GM12878 (cell line): ENCODE results near the gene PRKN. TPM values are rescaled to one million over a fixed set of nuclear protein-coding genes. Genes with fewer than 3 reads are reported as not detected.

Experiments
- ATAC-seq: fragments of 200-7000 bp; cut with Tn5 transposase; 3 replicates; pipeline ENCODE4 v1.9.1; 2020; ENCODE audit warnings: mild to moderate bottlenecking, moderate library complexity
- BruUV-seq: library from RNA; stranded (reverse); fragments of 400-500 nt; replicated peaks from 2 replicates; lab custom pipeline; 2021; lab: Mats Ljungman, UMichigan
- CTCF ChIA-PET: fragments of 300-600 bp; sonication (Branson Sonifier 250); formaldehyde crosslinking; extraction: SDS; loops from one replicate; lab custom pipeline; 2021; ENCODE audit warnings: inconsistent platforms; lab: Yijun Ruan, JAX
- POLR2A ChIA-PET: fragments of 350-600 bp; formaldehyde crosslinking; extraction: SDS; loops from one replicate; lab custom pipeline; 2021; ENCODE audit warnings: inconsistent platforms; lab: Charles Lee
- RAD21 ChIA-PET: fragments of 300-600 bp; sonication (Branson Sonifier 250); formaldehyde crosslinking; loops from one replicate; lab custom pipeline; 2023; ENCODE audit warnings: antibody characterized with exemption; ENCODE audit not compliant: unreplicated experiment; lab: Charles Lee
- SMC1A ChIA-PET: fragments of 300-600 bp; sonication (Branson Sonifier 250); formaldehyde crosslinking; loops from one replicate; lab custom pipeline; 2023; ENCODE audit not compliant: unreplicated experiment, uncharacterized antibody; lab: Charles Lee
- DNase-seq: peaks from one replicate; pipeline ENCODE4 v3.0.0-alpha.2; 2011; ENCODE audit warnings: low read depth, low spot score
- FAIRE-seq: peaks from 3 replicates; lab custom pipeline; 2011; peaks lifted over from hg19 to GRCh38; lab: Jason Lieb, UNC
- H2AFZ ChIP-seq: 2 replicates; pipeline ENCODE4 v1.6.0; 2011; ENCODE audit warnings: low read depth, low read length, control low read depth; ENCODE audit not compliant: control insufficient read depth
- H3K27ac ChIP-seq: 2 replicates; pipeline ENCODE4 v1.5.1; 2011; ENCODE audit warnings: control low read depth; ENCODE audit not compliant: control insufficient read depth, insufficient read depth
- H3K27me3 ChIP-seq, 2 experiments: replicated peaks in 1 of 2; 2 replicates each; pipeline versions ENCODE4 v1.6.0 to v1.6.1; 2011; ENCODE audit warnings: low read length in 1 of 2; ENCODE audit not compliant: control insufficient read depth in 2 of 2, insufficient read depth in 2 of 2
- H3K36me3 ChIP-seq, 2 experiments: 2 replicates each; pipeline ENCODE4 v1.5.1; 2011; ENCODE audit warnings: low read length in 1 of 2; ENCODE audit not compliant: control insufficient read depth in 2 of 2, insufficient read depth in 2 of 2
- H3K4me1 ChIP-seq: 2 replicates; pipeline ENCODE4 v1.6.1; 2011; ENCODE audit warnings: mild to moderate bottlenecking, low read length, moderate library complexity, mixed read lengths; ENCODE audit not compliant: control insufficient read depth, insufficient read depth
- H3K4me2 ChIP-seq: 2 replicates; pipeline ENCODE4 v1.6.0; 2011; ENCODE audit warnings: control low read depth; ENCODE audit not compliant: control insufficient read depth, insufficient read depth
- H3K4me3 ChIP-seq: fragments of 200-600 bp; sonication (generic); 2 replicates; pipeline ENCODE4 v1.5.1; 2016
- H3K79me2 ChIP-seq: 2 replicates; pipeline ENCODE4 v1.6.0; 2011; ENCODE audit warnings: low read length; ENCODE audit not compliant: control insufficient read depth, insufficient read depth
- H3K9ac ChIP-seq: 2 replicates; pipeline ENCODE4 v1.8.0; 2011; ENCODE audit warnings: low read length, control low read depth, mixed read lengths; ENCODE audit not compliant: control insufficient read depth, insufficient read depth
- H3K9me3 ChIP-seq: replicated peaks from 3 replicates; pipeline ENCODE4 v1.5.1; 2011; ENCODE audit warnings: mild to moderate bottlenecking, low read length; ENCODE audit not compliant: control insufficient read depth, insufficient read depth
- H4K20me1 ChIP-seq: 2 replicates; pipeline ENCODE4 v1.6.0; 2011; ENCODE audit not compliant: control insufficient read depth, insufficient read depth
- ASH2L ChIP-seq: fragments of 300-600, 200-600 bp; sonication (generic); IDR thresholded peaks from 2 replicates; pipeline ENCODE4 v1.6.1; 2017; ENCODE audit warnings: low read depth, mild to moderate bottlenecking, borderline replicate concordance
- ATF7 ChIP-seq: fragments of 450-650 bp; IDR thresholded peaks from 2 replicates; pipeline ENCODE4 v1.6.1; 2016; ENCODE audit warnings: low read depth, mild to moderate bottlenecking
- E2F8 ChIP-seq: fragments of 450-650 bp; IDR thresholded peaks from 2 replicates; pipeline ENCODE4 v1.6.1; 2018; ENCODE audit warnings: mild to moderate bottlenecking, low read depth, moderate library complexity; ENCODE audit not compliant: partially characterized antibody
- EED ChIP-seq: sonication (generic); IDR thresholded peaks from 2 replicates; pipeline ENCODE4 v1.6.1; 2016; ENCODE audit warnings: antibody characterized with exemption, low read depth
- FOXK2 ChIP-seq: fragments of 450-650 bp; IDR thresholded peaks from 2 replicates; pipeline ENCODE4 v1.6.1; 2017; ENCODE audit warnings: mild to moderate bottlenecking, moderate library complexity
- HCFC1 ChIP-seq: fragments of 150-350 bp; IDR thresholded peaks from 2 replicates; pipeline ENCODE4 v1.6.1; 2014; ENCODE audit warnings: low read length
- HDGF ChIP-seq: fragments of 450-650 bp; IDR thresholded peaks from 2 replicates; pipeline ENCODE4 v1.6.1; 2016; ENCODE audit warnings: antibody characterized with exemption
- JUND ChIP-seq: IDR thresholded peaks from 2 replicates; pipeline ENCODE4 v1.6.1; 2012; ENCODE audit warnings: low read depth, mild to moderate bottlenecking, low read length, improper control_type of control experiment, moderate library complexity
- MYB ChIP-seq: fragments of 150-350 bp; IDR thresholded peaks from 2 replicates; pipeline ENCODE4 v1.6.1; 2014; ENCODE audit warnings: mild to moderate bottlenecking, low read depth, low read length, borderline replicate concordance
- MYC ChIP-seq: IDR thresholded peaks from 2 replicates; pipeline ENCODE4 v1.6.1; 2011; ENCODE audit warnings: mild to moderate bottlenecking, low read length, moderate library complexity, inconsistent platforms; ENCODE audit not compliant: insufficient read depth, insufficient replicate concordance, insufficient read length, severe bottlenecking
- NR2F1 ChIP-seq: fragments of 450-650 bp; conservative IDR thresholded peaks from 2 replicates; pipeline ENCODE4 v1.6.1; 2017; ENCODE audit warnings: mild to moderate bottlenecking
- POLR2AphosphoS5 ChIP-seq: IDR thresholded peaks from 2 replicates; pipeline ENCODE4 v1.6.1; 2011; ENCODE audit warnings: mild to moderate bottlenecking, low read length, inconsistent platforms
- TCF12 ChIP-seq: IDR thresholded peaks from 2 replicates; pipeline ENCODE4 v1.6.1; 2011; ENCODE audit warnings: low read depth, mild to moderate bottlenecking, low read length
- TCF7 ChIP-seq: IDR thresholded peaks from 2 replicates; pipeline ENCODE4 v1.6.1; 2014; ENCODE audit warnings: antibody characterized with exemption, borderline replicate concordance
- ZNF274 ChIP-seq: IDR thresholded peaks from one replicate; pipeline ENCODE4 v1.8.0; 2011; ENCODE audit not compliant: insufficient read length, insufficient read depth
- ZZZ3 ChIP-seq: IDR thresholded peaks from 2 replicates; pipeline ENCODE4 v1.6.1; 2011; ENCODE audit warnings: low read depth; ENCODE audit not compliant: control insufficient read depth, insufficient read length
- WGBS: methylation state at CpG from one replicate; pipeline ENCODE4 v1.1.6; 2016; ENCODE audit warnings: low lambda C conversion rate; ENCODE audit not compliant: insufficient replicate concordance, insufficient coverage; ENCODE audit errors: missing lambda C conversion rate; 5-methylcytosine and 5-hydroxymethylcytosine counted together
- in situ Hi-C: fragments of 300-500 bp; cut with MboI; formaldehyde crosslinking; loops from 9 replicates; pipeline ENCODE4 v1.14.3; 2018; ENCODE audit warnings: mixed read lengths
- intact Hi-C: fragments of 100-400 bp; cut with micrococcal nuclease; formaldehyde crosslinking; loops from one replicate; pipeline ENCODE4 v1.14.2; 2022; ENCODE audit not compliant: unreplicated experiment
- polyA plus RNA-seq, 11 experiments: library from polyadenylated mRNA; depleted of rRNA in 4 of 11; unstranded in 6 of 11; stranded (reverse) in 5 of 11; fragments of >200 nt; fragmentation: Nextera tagmentation in 4 of 11; fragmentation: Illumina TruSeq in 1 of 11; extraction: Ambion mirVana in 4 of 11; extraction: Trizol in 1 of 11; gene quantifications; 1 replicate in 1 of 11; 2 replicates in 10 of 11; pipeline versions ENCODE4 v1.2.1 to v1.2.3, GENCODE V29; 2011 to 2016; ENCODE audit warnings: inconsistent platforms in 2 of 11, missing spikeins in 2 of 11, low read depth in 1 of 11
- total RNA-seq, 4 experiments: library from RNA; depleted of rRNA in 3 of 4; stranded (reverse); fragments of >200 nt in 3 of 4; fragmentation: Illumina TruSeq in 1 of 4; extraction: Trizol in 1 of 4; gene quantifications; 2 replicates each; pipeline versions ENCODE4 v1.2.1 to v1.2.3, GENCODE V29; 2013 to 2021

PRKN gene
- total and polyA plus RNA-seq, 10 of the 15 experiments (the other 5 are each of a cell fraction or from before 2014, with no cell fraction given) = 0.06 to 0.09 TPM; not detected in 8

- CTCF ChIA-PET = no interaction called here
- no peak for FAIRE-seq
Observed at GRCh38 chr6:161809971-161810370, 917.6 kb downstream of the PRKN start.

More at GRCh38 chr6:161809971-161810370, 917.6 kb downstream of the PRKN start:
- ChIA-PET RAD21 (no interaction called here), POLR2A (no interaction called here), SMC1A (no interaction called here)
- H4K20me1 ChIP-seq = no peaks in the 10 kb centered on the region
- H3K27me3 ChIP-seq = no peaks in the 10 kb centered on the region
- H3K36me3 ChIP-seq = no peaks in the 10 kb centered on the region
- H3K79me2 ChIP-seq = no peaks in the 10 kb centered on the region
- no peak for ATAC-seq
- BruUV-seq = no TSS peak
- in situ Hi-C loops = no loop called here
- no peak overlapping the region for H3K27ac ChIP-seq
- intact Hi-C loops = no loop called here
- TF ChIP-seq TCF7 (no peak), MYB (no peak), POLR2AphosphoS5 (no peak), ZNF274 (no peak), HDGF (no peak), MYC (no peak), FOXK2 (no peak), JUND (no peak), NR2F1 (no peak), ATF7 (no peak), E2F8 (no peak), ZZZ3 (no peak), TCF12 (no peak), ASH2L (no peak), HCFC1 (no peak), EED (no peak)
- TF ChIP-seq, all 136 proteins: peak for 0
- Histone ChIP-seq H3K9ac (no peak overlapping the region), H2AFZ (no peak overlapping the region), H3K4me3 (no peak overlapping the region), H3K9me3 (no peaks in the 10 kb centered on the region), H3K4me2 (no peak overlapping the region), H3K4me1 (no peaks in the 10 kb centered on the region)
- WGBS = 4% methylated on average over 2 of the region's 2 CpGs
- DNase-seq = no peak
